H1 (cell line): Measurements from ENCODE around the gene C3orf20. TPM values are rescaled to one million over a fixed set of nuclear protein-coding genes. Genes with fewer than 3 reads are reported as not detected.

ENCODE experiments used
- CTCF ChIA-PET: fragments of 300-600 bp; sonication (Branson Sonifier 250); formaldehyde crosslinking; loops from one replicate; lab custom pipeline; 2021; ENCODE audit not compliant: partially characterized antibody; lab: Charles Lee
- POLR2A ChIA-PET: fragments of 300-600 bp; sonication (Branson Sonifier 250); formaldehyde crosslinking; loops from one replicate; lab custom pipeline; 2021; ENCODE audit warnings: inconsistent platforms; ENCODE audit not compliant: partially characterized antibody; lab: Charles Lee
- DNase-seq, 2 experiments: peaks; one replicate each; pipeline versions ENCODE4 v3.0.0 to v3.0.0-alpha.2; 2010 to 2022; ENCODE audit warnings: low spot score in 2 of 2, low read depth in 1 of 2, mixed read lengths in 1 of 2
- FAIRE-seq: peaks from 2 replicates; lab custom pipeline; 2011; peaks lifted over from hg19 to GRCh38; lab: Jason Lieb, UNC
- H2AFZ ChIP-seq: 2 replicates; pipeline ENCODE4 v1.8.1; 2012; ENCODE audit warnings: low read length, inconsistent platforms
- H2AK5ac ChIP-seq: 2 replicates; pipeline ENCODE4 v1.6.1; 2013; ENCODE audit warnings: low read depth, low read length
- H2BK120ac ChIP-seq: replicated peaks from 2 replicates; pipeline ENCODE3; 2013; ENCODE audit warnings: low read depth, low read length, inconsistent platforms
- H2BK12ac ChIP-seq: 2 replicates; pipeline ENCODE4 v1.6.1; 2013; ENCODE audit warnings: low read depth, low read length
- H2BK15ac ChIP-seq: 2 replicates; pipeline ENCODE4 v1.6.1; 2013; ENCODE audit warnings: low read length
- H2BK20ac ChIP-seq: 2 replicates; pipeline ENCODE4 v1.6.1; 2013; ENCODE audit warnings: low read length
- H2BK5ac ChIP-seq: 2 replicates; pipeline ENCODE4 v1.6.1; 2013; ENCODE audit warnings: low read depth, low read length
- H3K14ac ChIP-seq: 2 replicates; pipeline ENCODE4 v1.6.1; 2013; ENCODE audit warnings: inconsistent platforms; ENCODE audit not compliant: insufficient read length
- H3K18ac ChIP-seq: 2 replicates; pipeline ENCODE4 v1.6.1; 2013; ENCODE audit warnings: low read length; ENCODE audit errors: extremely low read depth
- H3K23ac ChIP-seq: 2 replicates; pipeline ENCODE4 v1.6.1; 2013; ENCODE audit warnings: inconsistent platforms; ENCODE audit not compliant: insufficient read length
- H3K23me2 ChIP-seq: 2 replicates; pipeline ENCODE4 v1.6.1; 2013; ENCODE audit warnings: low read depth, low read length
- H3K27ac ChIP-seq: 2 replicates; pipeline ENCODE4 v1.6.1; 2011; ENCODE audit warnings: low read depth, low read length, inconsistent platforms
- H3K27me3 ChIP-seq, 4 experiments: replicated peaks in 1 of 4; 1 replicate in 1 of 4; 2 replicates in 3 of 4; pipeline versions ENCODE4 v1.6.1 to v1.8.1; 2011 to 2013; ENCODE audit warnings: low read length in 3 of 4, mild to moderate bottlenecking in 3 of 4, inconsistent platforms in 2 of 4, mixed read lengths in 2 of 4, moderate library complexity in 1 of 4; ENCODE audit not compliant: control insufficient read depth in 3 of 4, insufficient read depth in 3 of 4; ENCODE audit errors: extremely low read depth in 1 of 4
- H3K36me3 ChIP-seq, 4 experiments: 2 replicates each; pipeline versions ENCODE4 v1.6.1 to v1.8.1; 2011 to 2013; ENCODE audit warnings: mild to moderate bottlenecking in 4 of 4, low read length in 3 of 4, moderate library complexity in 2 of 4, control low read depth in 1 of 4, inconsistent platforms in 1 of 4; ENCODE audit not compliant: insufficient read depth in 4 of 4, control insufficient read depth in 2 of 4
- H3K4ac ChIP-seq: replicated peaks from 2 replicates; pipeline ENCODE3; 2013; ENCODE audit warnings: low read length, low read depth, mixed read lengths, inconsistent platforms; ENCODE audit not compliant: insufficient read length
- H3K4me1 ChIP-seq, 4 experiments: replicated peaks in 1 of 4; 1 replicate in 1 of 4; 2 replicates in 3 of 4; pipeline versions ENCODE4 v1.6.1 to v1.8.1; 2011 to 2013; ENCODE audit warnings: low read length in 3 of 4, inconsistent platforms in 2 of 4, mixed read lengths in 1 of 4; ENCODE audit not compliant: insufficient read depth in 4 of 4, control insufficient read depth in 3 of 4
- H3K4me2 ChIP-seq, 2 experiments: 2 replicates each; pipeline versions ENCODE4 v1.6.1 to v1.8.1; 2011 to 2013; ENCODE audit warnings: low read depth in 2 of 2, low read length in 2 of 2, control low read depth in 1 of 2, inconsistent platforms in 1 of 2, mild to moderate bottlenecking in 1 of 2; ENCODE audit not compliant: insufficient read depth in 1 of 2
- H3K4me3 ChIP-seq, 4 experiments: fragments of 200-600, 300-600 bp in 1 of 4; sonication (generic), shearing (Covaris generic), sonication (Bioruptor Twin) in 1 of 4; 2 replicates each; pipeline versions ENCODE4 v1.5.1 to v1.8.1; 2011 to 2016; ENCODE audit warnings: low read length in 4 of 4, low read depth in 3 of 4, control low read depth in 2 of 4, inconsistent platforms in 2 of 4, mild to moderate bottlenecking in 2 of 4, mixed read lengths in 1 of 4, moderate library complexity in 1 of 4; ENCODE audit not compliant: insufficient read depth in 2 of 4; ENCODE audit errors: extremely low read depth in 1 of 4
- H3K56ac ChIP-seq: replicated peaks from 2 replicates; pipeline ENCODE3; 2013; ENCODE audit warnings: low read depth, mild to moderate bottlenecking, mixed read lengths, low read length, inconsistent platforms; ENCODE audit not compliant: insufficient read length
- H3K79me1 ChIP-seq: 2 replicates; pipeline ENCODE4 v1.6.1; 2013; ENCODE audit warnings: low read depth, low read length, control low read depth
- H3K79me2 ChIP-seq, 2 experiments: 2 replicates each; pipeline versions ENCODE4 v1.6.1 to v1.8.1; 2012 to 2013; ENCODE audit warnings: low read length in 2 of 2, mild to moderate bottlenecking in 2 of 2, inconsistent platforms in 1 of 2; ENCODE audit not compliant: insufficient read depth in 2 of 2, control insufficient read depth in 1 of 2
- H3K9ac ChIP-seq, 4 experiments: replicated peaks in 1 of 4; 1 replicate in 1 of 4; 2 replicates in 3 of 4; pipeline versions ENCODE4 v1.6.1 to v1.8.1; 2011 to 2013; ENCODE audit warnings: low read depth in 3 of 4, low read length in 3 of 4, control low read depth in 2 of 4, mild to moderate bottlenecking in 2 of 4, moderate library complexity in 2 of 4, inconsistent platforms in 1 of 4; ENCODE audit errors: extremely low read depth in 1 of 4
- H3K9me3 ChIP-seq, 2 experiments: 2 replicates each; pipeline versions ENCODE4 v1.6.1 to v1.8.1; 2012 to 2013; ENCODE audit warnings: mild to moderate bottlenecking in 2 of 2, moderate library complexity in 2 of 2, control low read depth in 1 of 2, inconsistent platforms in 1 of 2, low read depth in 1 of 2, low read length in 1 of 2, mixed read lengths in 1 of 2; ENCODE audit not compliant: insufficient read depth in 2 of 2
- H4K20me1 ChIP-seq, 2 experiments: replicated peaks in 1 of 2; 2 replicates each; pipeline versions ENCODE3 to v1.8.1; 2011 to 2013; ENCODE audit warnings: inconsistent platforms in 2 of 2, low read length in 2 of 2, mild to moderate bottlenecking in 1 of 2; ENCODE audit not compliant: insufficient read depth in 2 of 2, control insufficient read depth in 1 of 2
- H4K5ac ChIP-seq: 2 replicates; pipeline ENCODE4 v1.6.1; 2013; ENCODE audit warnings: low read length, low read depth, mixed read lengths, inconsistent platforms; ENCODE audit not compliant: insufficient read length
- H4K8ac ChIP-seq: 2 replicates; pipeline ENCODE4 v1.8.0; 2013; ENCODE audit warnings: mild to moderate bottlenecking, moderate library complexity, low read length, inconsistent platforms; ENCODE audit not compliant: insufficient read depth; ENCODE audit errors: extremely low read depth
- H4K91ac ChIP-seq: replicated peaks from 2 replicates; pipeline ENCODE3; 2013; ENCODE audit warnings: low read length, mixed read lengths, inconsistent platforms; ENCODE audit not compliant: insufficient read length
- ATF2 ChIP-seq: IDR thresholded peaks from 2 replicates; pipeline ENCODE4 v1.6.1; 2012; ENCODE audit warnings: low read length, inconsistent platforms
- EP300 ChIP-seq, 2 experiments: IDR thresholded peaks; 1 replicate in 1 of 2; 2 replicates in 1 of 2; pipeline ENCODE4 v1.6.1; 2011 to 2012; ENCODE audit warnings: low read depth in 2 of 2, low read length in 2 of 2, mild to moderate bottlenecking in 2 of 2, borderline replicate concordance in 1 of 2, inconsistent platforms in 1 of 2, moderate library complexity in 1 of 2
- HDAC2 ChIP-seq, 2 experiments: fragments of 300-600 bp in 1 of 2; sonication (generic) in 1 of 2; IDR thresholded peaks; 2 replicates each; pipeline ENCODE4 v1.6.1; 2011 to 2012; ENCODE audit warnings: low read depth in 2 of 2, low read length in 2 of 2, mild to moderate bottlenecking in 2 of 2, moderate library complexity in 2 of 2, borderline replicate concordance in 1 of 2, inconsistent platforms in 1 of 2
- POLR2A ChIP-seq, 2 experiments: IDR thresholded peaks; 1 replicate in 1 of 2; 2 replicates in 1 of 2; pipeline ENCODE4 v1.6.1; 2011; ENCODE audit warnings: low read depth in 2 of 2, low read length in 2 of 2, mild to moderate bottlenecking in 2 of 2; ENCODE audit errors: control extremely low read depth in 1 of 2
- POU5F1 ChIP-seq: IDR thresholded peaks from 2 replicates; pipeline ENCODE4 v1.6.1; 2011; ENCODE audit warnings: low read depth, mild to moderate bottlenecking, low read length, moderate library complexity
- RBBP5 ChIP-seq: IDR thresholded peaks from 2 replicates; pipeline ENCODE4 v1.7.1; 2012; ENCODE audit warnings: low read depth, mild to moderate bottlenecking, inconsistent platforms, low read length, moderate library complexity, borderline replicate concordance
- RNF2 ChIP-seq: fragments of 200-900, 300-1000 bp; sonication (generic); IDR thresholded peaks from 2 replicates; pipeline ENCODE4 v1.7.1; 2016; ENCODE audit warnings: borderline replicate concordance, low read depth, mild to moderate bottlenecking, antibody characterized with exemption, low read length; ENCODE audit not compliant: poor library complexity, severe bottlenecking; ENCODE audit errors: missing control alignments
- SIRT6 ChIP-seq: IDR thresholded peaks from one replicate; pipeline ENCODE4 v1.7.1; 2012; ENCODE audit warnings: low read length, inconsistent platforms
- SP1 ChIP-seq: IDR thresholded peaks from 2 replicates; pipeline ENCODE4 v1.6.1; 2011; ENCODE audit warnings: low read depth, low read length
- SRF ChIP-seq: IDR thresholded peaks from 2 replicates; pipeline ENCODE4 v1.6.1; 2011; ENCODE audit warnings: mild to moderate bottlenecking, low read depth, low read length, moderate library complexity
- SUZ12 ChIP-seq: fragments of 200-600 bp; sonication (generic); IDR thresholded peaks from 2 replicates; pipeline ENCODE4 v1.6.1; 2012; ENCODE audit warnings: mild to moderate bottlenecking, inconsistent platforms, low read length, moderate library complexity, mixed read lengths
- WGBS, 2 experiments: shearing (Covaris generic) in 1 of 2; methylation state at CpG; one replicate each; pipeline versions ENCODE4 v1.1.6 to v1.1.7; 2013 to 2015; ENCODE audit warnings: low lambda C conversion rate in 2 of 2, mixed read lengths in 2 of 2, inconsistent platforms in 1 of 2, low coverage in 1 of 2, missing lambda C conversion rate in 1 of 2; ENCODE audit not compliant: insufficient replicate concordance in 2 of 2, insufficient coverage in 1 of 2, insufficient read length in 1 of 2; ENCODE audit errors: extremely low coverage in 1 of 2, missing lambda C conversion rate in 1 of 2; 5-methylcytosine and 5-hydroxymethylcytosine counted together
- polyA plus RNA-seq, 7 experiments: library from polyadenylated mRNA; depleted of rRNA in 3 of 7; stranded (reverse) in 5 of 7; unstranded in 2 of 7; fragments of >200 nt in 5 of 7; fragments of 200-250 nt in 2 of 7; gene quantifications; 1 replicate in 5 of 7; 2 replicates in 1 of 7; 4 replicates in 1 of 7; pipeline versions ENCODE4 v1.2.1 to v1.2.3, GENCODE V29; 2011 to 2013; ENCODE audit warnings: missing spikeins in 2 of 7, mixed read lengths in 2 of 7
- total RNA-seq: library from RNA; stranded (reverse); fragmentation: NEBNext Ultra II Directional; extraction: Animal tissue kit (Norgen Biotek cat#: 25700); gene quantifications from 2 replicates; pipeline ENCODE4 v1.2.1, GENCODE V29; 2021

The C3orf20 gene
- total and polyA plus RNA-seq, 2 of the 8 experiments (the other 6 are each of a cell fraction or from before 2014, with no cell fraction given) = not detected

- WGBS, 2 experiments = 88% methylated on average over 7 of the region's 7 CpGs; no CpG with 5 or more reads in 1 of the 2 experiments
- H3K23ac ChIP-seq = no peak overlapping the region
- H4K5ac ChIP-seq = no peak overlapping the region
- H3K9me3 ChIP-seq = no peaks in the 10 kb centered on the region
- CTCF ChIA-PET = interaction anchor here (0.6 to 2.9 kb wide), 11 partner anchors 9 to 307 kb away, joined by 3 to 18 read pairs (median 4); partner anchors contain the start of gene C3orf20
- no peak overlapping the region for H2BK120ac ChIP-seq
- no peak overlapping the region for H3K14ac ChIP-seq
- no peaks in the 10 kb centered on the region for H3K79me2 ChIP-seq
- no peak overlapping the region for H3K9ac ChIP-seq
- no peak overlapping the region for H3K4ac ChIP-seq
- H3K79me1 ChIP-seq = no peaks in the 10 kb centered on the region
- no peak overlapping the region for H3K18ac ChIP-seq
- H3K4me3 ChIP-seq = no peak overlapping the region
- TF ChIP-seq SUZ12 = no peak
- no peak for TF ChIP-seq SIRT6
- TF ChIP-seq SRF = no peak
- no peak for TF ChIP-seq RBBP5
- TF ChIP-seq ATF2 = no peak
- TF ChIP-seq POU5F1 = no peak
- TF ChIP-seq RNF2 = no peak
- no peak for TF ChIP-seq POLR2A (IDR thresholded peaks at IDR 0.05; ENCODE audit: control extremely low read depth in 1 of 2, low read depth in 2 of 2, low read length in 2 of 2)
- no peak for TF ChIP-seq EP300 (IDR thresholded peaks at IDR 0.05; ENCODE audit: borderline replicate concordance in 1 of 2, low read depth in 2 of 2, low read length in 2 of 2)
- no peak for TF ChIP-seq SP1
- TF ChIP-seq HDAC2 (IDR thresholded peaks at IDR 0.05; ENCODE audit: borderline replicate concordance in 1 of 2, low read depth in 2 of 2, low read length in 2 of 2) = no peak
- TF ChIP-seq, all 59 proteins: peak for 0
- Histone ChIP-seq H4K91ac (no peak overlapping the region), H2BK20ac (0 out of 2 replicates have a peak overlapping the region, but pooled peaks have one; percentile 35), H3K27ac (no peak overlapping the region), H3K4me2 (no peak overlapping the region), H2BK15ac (0 out of 2 replicates have a peak overlapping the region, but pooled peaks have one; percentile 65), H2AK5ac (no peak overlapping the region), H3K23me2 (no peaks in the 10 kb centered on the region), H4K20me1 (no peaks in the 10 kb centered on the region), H3K27me3 (no peaks in the 10 kb centered on the region), H4K8ac (no peak overlapping the region), H2BK5ac (no peak overlapping the region), H2BK12ac (no peak overlapping the region), H3K36me3 (no peaks in the 10 kb centered on the region), H3K56ac (no peak overlapping the region), H2AFZ (no peak overlapping the region), H3K4me1 (peaks cover 3 to 18% (median 14%) of the 10 kb centered on the region in 4 experiments)
- DNase-seq = peak in 1 of 2 experiments; percentile 43
- no peak for FAIRE-seq
- POLR2A ChIA-PET = interaction anchor here (0.9 kb wide), 1 partner anchor 9 kb away, joined by 3 read pairs; no protein-coding TSS in a partner anchor
Measured at GRCh38 chr3:14775011-14775410, 100.1 kb downstream of the C3orf20 start.
